HG02642 (cell line): ENCODE results near the gene DLGAP1.
"Not testable (repeated sequence)": the region's sequence is repeated elsewhere in the genome, so short reads cannot be mapped to it uniquely, and the experiment has no call there.

ENCODE experiments used
- ATAC-seq: cut with Tn5 transposase; IDR thresholded peaks from one replicate; pipeline ENCODE4 v1.9.1; 2021; ENCODE audit warnings: mild to moderate bottlenecking; ENCODE audit not compliant: unreplicated experiment, poor library complexity

Gene DLGAP1

DNA sequence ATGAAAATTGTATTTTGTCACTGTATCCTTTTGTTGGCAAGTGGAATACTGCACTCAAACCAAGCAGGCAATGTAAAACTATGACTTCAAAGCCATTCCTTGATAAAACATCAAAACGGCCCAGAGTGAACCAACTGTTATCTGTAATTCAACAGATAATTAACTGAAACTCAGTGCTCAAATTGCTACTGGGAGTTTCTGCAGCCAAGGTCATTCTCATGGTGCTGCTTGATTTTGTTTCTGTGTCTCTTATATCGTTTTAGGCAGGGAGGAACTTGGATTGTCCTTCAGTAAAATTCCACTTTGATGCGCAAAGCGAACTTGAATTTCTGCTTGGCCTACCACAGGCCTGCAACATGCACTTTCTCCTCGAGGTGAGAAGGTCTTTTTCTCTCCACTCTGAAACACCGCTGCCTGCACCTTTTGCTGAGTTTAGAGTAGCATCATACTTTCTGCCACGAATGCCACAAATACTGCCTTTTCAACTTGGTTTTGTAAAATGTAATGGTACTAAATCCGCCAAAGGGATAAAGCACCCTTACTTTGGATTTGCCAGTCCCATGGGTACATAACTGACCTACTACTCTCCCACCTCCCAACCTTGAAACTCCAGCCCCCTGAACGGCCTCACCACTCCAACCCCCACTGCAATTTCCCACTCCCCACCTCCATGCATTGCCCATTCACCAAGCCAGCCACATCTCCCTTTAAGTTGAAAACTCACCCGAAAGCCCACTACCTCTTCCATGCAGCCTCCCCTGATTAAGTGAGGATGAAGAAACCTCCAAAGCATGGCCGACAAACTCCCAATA lies 800.5 kb downstream of the DLGAP1 start:
- no peak for ATAC-seq

DNA sequence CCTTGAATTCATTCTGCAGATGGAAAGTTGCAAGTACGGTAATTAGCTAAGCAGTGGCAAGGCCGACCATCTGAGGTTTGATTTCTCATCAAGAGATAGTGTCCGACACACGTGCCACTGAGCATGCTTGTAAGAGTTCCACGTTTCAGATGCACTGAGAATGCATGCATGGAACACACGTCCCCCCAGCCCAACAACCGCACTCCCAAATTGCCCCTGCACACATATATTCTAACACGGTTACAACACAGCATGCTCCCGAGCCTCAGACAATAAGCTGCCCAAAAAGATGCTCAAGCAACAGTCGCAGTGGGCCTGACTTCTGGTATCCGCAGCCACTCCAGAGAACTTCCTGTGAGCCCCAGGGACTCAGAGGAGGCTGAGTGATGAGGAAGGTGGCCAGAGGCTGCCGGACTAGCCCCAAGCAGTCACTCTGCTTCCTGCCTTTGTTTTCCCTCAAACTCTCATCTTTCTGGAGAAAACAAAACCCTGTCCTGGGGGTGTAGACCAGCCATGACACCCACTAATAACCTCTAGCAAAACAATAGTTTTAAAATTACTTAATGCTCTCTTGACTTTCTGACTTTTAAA lies 801.2 kb downstream of the DLGAP1 start:
- ATAC-seq = no peak

DNA sequence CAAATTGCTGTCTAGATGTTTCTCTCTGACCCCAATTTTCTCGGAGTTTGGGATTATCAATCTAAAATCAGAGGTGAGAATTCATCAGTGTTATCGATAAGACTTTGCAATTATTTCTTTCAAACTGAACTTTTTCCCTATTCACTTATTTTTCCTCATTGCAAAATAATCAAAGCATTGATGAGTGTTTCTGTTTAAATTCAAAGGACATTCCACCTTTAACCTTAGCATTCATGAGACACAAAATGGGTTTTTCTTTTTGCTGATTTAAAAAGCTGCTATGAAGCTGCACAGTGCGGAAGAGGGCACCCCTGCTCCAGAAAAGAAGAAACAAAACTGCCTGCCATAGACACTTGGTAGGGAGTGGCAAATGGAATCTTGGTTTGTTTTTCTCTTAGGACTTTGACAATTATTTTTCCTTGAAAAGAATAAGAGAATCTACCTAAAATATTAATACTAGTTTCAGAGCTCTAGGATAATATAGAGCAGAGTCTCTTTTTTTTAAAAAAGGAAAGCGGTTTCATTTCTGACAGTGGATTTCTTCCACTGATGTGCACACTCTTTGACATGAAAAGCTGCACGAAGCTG lies 801.8 kb downstream of the DLGAP1 start:
- ATAC-seq = no peak

- no peak for ATAC-seq
These were observed 802.5 kb downstream of the DLGAP1 start for GRCh38 chr18:3652380-3653262.

DNA sequence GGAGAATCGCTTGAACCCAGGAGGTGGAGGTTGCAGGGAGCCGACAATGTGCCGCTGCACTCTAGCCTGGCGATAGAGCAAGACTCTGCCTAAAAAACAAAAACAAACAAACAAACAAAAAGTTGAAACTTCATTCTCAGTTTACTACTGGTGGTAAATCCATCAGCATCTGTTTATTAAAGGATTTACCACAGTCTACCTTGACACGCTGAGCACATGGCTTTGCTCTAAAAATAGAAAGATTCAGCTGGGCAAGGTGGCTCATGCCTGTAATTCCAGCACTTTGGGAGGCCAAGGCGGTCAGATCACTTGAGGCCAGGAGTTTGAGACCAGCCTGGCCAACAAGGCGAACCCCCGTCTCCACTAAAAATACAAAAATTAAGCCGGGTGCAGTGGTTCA lies 803.8 kb downstream of the DLGAP1 start:
- ATAC-seq = no peak

DNA sequence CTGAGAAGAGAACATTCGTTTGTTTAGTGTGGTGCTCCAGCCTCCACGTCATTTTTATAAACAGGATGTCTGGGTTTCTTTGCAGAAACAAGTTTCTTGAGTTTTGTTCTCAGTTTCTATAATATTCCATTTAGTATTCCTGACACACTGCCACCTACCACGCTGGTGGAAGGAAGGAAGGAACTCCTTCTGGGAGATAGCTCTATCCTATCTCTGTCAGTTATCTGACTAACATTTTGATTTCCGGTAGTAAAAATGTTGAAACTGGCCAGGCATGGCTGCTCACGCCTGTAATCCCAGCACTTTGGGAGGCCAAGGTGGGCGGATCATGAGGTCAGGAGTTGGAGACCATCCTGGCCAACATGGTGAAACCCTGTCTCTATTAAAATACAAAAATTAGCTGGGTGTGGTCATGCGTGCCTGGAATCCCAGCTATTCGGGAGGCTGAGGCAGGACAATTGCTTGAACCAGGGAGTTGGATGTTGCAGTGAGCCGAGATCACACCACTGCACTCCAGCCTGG lies 804.5 kb downstream of the DLGAP1 start:
- ATAC-seq = not testable (repeated sequence)

GRCh38 chr18:3649633-3650426 lies 805.3 kb downstream of the DLGAP1 start:
- no peak for ATAC-seq

GRCh38 chr18:3649135-3649632 lies 805.9 kb downstream of the DLGAP1 start:
- ATAC-seq = no peak

- ATAC-seq = no peak
These were observed 806.5 kb downstream of the DLGAP1 start for GRCh38 chr18:3648641-3649040.

- ATAC-seq = no peak
These were observed 806.9 kb downstream of the DLGAP1 start for GRCh38 chr18:3648200-3648599.

- no peak for ATAC-seq
These were observed 807.5 kb downstream of the DLGAP1 start for GRCh38 chr18:3647636-3648035.

- no peak for ATAC-seq
These were observed 809.5 kb downstream of the DLGAP1 start for GRCh38 chr18:3645384-3646156.

DNA sequence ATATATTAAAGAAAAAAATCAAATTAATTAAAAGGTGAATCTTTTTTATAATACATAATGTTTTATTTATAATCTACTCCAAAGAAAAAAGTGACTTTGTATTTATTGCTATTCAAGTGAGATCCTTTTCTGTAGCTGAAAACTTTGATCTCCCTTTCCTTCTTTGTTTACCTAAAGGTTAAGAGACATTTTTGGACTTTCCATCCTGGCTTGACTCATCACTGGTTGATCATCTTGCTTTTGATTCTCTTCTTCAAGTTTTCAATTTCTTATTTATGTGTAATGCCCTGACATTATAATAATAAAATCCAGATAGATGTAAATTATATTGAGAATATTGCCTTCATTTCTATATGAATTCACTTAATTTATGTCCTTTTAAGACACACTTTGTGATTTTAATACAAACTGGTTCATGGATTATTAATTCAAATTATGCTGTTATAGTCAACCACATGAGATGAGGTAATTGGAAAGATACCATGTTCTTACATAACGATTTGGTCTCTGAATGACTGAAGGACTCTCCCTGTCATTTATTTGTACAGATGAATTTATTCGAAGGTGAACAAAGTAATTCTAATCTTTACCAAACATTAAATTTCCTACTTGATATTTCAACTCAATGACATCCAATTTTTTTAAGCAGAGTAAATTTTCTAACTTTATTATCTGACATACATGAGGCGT lies 820.7 kb downstream of the DLGAP1 start:
- ATAC-seq = no peak

GRCh38 chr18:3631887-3632286 lies 823.2 kb downstream of the DLGAP1 start:
- no peak for ATAC-seq

- ATAC-seq = no peak
These were observed 828.1 kb downstream of the DLGAP1 start for GRCh38 chr18:3626929-3627458.

DNA sequence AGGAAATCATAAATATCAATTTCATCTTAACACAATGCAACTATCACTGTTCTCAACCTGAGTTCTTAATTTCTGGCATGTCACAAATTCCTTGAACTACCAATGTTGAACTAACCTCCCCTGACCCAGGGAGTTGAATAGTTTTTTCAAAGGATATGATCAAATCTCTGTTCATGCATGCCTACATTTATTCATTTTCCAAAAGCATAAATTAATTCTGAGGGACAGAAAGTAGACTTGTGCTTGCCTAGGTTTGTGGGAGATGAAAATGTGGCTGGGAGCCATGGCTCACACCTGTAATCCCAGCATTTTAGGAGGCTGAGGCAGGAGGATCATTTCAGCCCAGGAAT lies 829.4 kb downstream of the DLGAP1 start:
- ATAC-seq = no peak

GRCh38 chr18:3624935-3625741 lies 830.0 kb downstream of the DLGAP1 start:
- no peak for ATAC-seq
